Measurements from ENCODE around the gene GAN.

GAN gene

GRCh38 chr16:81307770-81308169 is 7.0 kb upstream of the GAN start:
- no peak for DNase-seq (ENCODE audit: extremely low read depth, low read depth)
- TF ChIP-seq CTCF (IDR thresholded peaks at IDR 0.05; ENCODE audit: low read depth, low read length), result no peak

- no peak for DNase-seq (ENCODE audit: extremely low read depth, low read depth)
- TF ChIP-seq CTCF (IDR thresholded peaks at IDR 0.05; ENCODE audit: low read depth, low read length), result no peak
These were observed 4.6 kb upstream of the GAN start for GRCh38 chr16:81310045-81310644.

GRCh38 chr16:81311762-81312161 is 3.0 kb upstream of the GAN start:
- no peak for DNase-seq (ENCODE audit: extremely low read depth, low read depth)

GRCh38 chr16:81313701-81314602 is 810 bp upstream of the GAN start:
- TF ChIP-seq CTCF (IDR thresholded peaks at IDR 0.05; ENCODE audit: low read depth, low read length), result no peak
- no peak for DNase-seq (ENCODE audit: extremely low read depth, low read depth)

More at GRCh38 chr16:81311762-81312161, 3.0 kb upstream of the GAN start:
- no peak for TF ChIP-seq CTCF (IDR thresholded peaks at IDR 0.05; ENCODE audit: low read depth, low read length)

GRCh38 chr16:81315271-81316175 is 761 bp downstream of the GAN start:
- TF ChIP-seq CTCF (IDR thresholded peaks at IDR 0.05; ENCODE audit: low read depth, low read length), result no peak; the same call in 1 of the 2 replicates
- DNase-seq (ENCODE audit: extremely low read depth, low read depth), result no peak

- no peak for TF ChIP-seq CTCF (IDR thresholded peaks at IDR 0.05; ENCODE audit: low read depth, low read length)
- no peak for DNase-seq (ENCODE audit: extremely low read depth, low read depth)
These were observed 1.4 kb downstream of the GAN start for GRCh38 chr16:81316176-81316496.
